ENCODE measurements around the gene ATCAY. TPM values are rescaled to one million over a fixed set of nuclear protein-coding genes. Genes with fewer than 3 reads are reported as not detected.
A peak's percentile ranks its signal among the peaks of the same experiment; 100 is the strongest.

ATCAY gene
- total and polyA plus RNA-seq, 2 of the 13 experiments (the other 11 are each of a cell fraction or from before 2014, with no cell fraction given): not detected

DNA sequence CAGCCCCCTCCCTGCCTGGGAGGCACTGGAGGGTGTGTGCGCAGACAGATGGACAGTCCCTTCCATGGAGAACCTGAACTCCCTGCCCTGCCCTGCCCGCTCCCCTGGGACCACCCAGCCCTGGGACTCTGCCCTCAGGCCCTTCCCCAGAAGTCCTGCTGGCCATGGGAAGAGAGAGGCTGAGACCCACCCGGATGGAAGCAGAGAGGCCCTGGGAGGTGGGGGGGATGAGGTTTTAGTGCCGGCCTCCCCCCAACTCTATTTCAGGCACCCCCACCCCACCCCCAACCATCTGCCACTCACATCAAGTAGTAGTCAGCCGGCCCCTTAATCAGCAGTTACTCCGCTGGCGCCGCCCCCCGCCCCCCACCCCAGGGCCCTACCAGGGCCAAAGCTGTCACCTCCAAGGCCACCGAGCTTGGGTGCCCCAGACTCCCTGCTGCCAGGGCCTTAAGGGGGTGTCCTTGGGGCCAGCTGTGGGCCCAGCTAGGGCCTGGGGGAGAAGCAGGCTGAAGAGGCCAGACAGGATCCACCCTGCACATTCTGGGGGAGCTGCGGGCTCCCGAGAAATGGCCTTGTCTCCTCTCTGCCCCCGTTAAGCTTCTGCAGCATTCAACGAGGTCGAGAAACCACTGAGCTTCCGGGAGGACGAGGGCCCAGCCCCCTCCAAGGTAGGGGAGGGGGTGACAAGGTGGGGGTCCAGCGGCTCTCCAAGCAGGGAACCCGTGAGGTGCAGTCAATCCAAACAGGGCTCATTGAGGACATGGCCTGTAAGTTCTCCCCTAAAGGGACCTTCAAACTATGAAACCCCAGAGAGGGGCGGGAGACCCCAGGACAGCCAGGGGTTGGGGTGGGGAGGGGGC, 69.7 kb downstream of the ATCAY start (continued):
- TF ChIP-seq YEATS4 (CRISPR knock-in tag; IDR thresholded peaks at IDR 0.05; ENCODE audit: borderline replicate concordance) (no peak), THYN1 (CRISPR knock-in tag; IDR thresholded peaks at IDR 0.05; ENCODE audit: borderline replicate concordance, low read depth) (no peak)

DNA sequence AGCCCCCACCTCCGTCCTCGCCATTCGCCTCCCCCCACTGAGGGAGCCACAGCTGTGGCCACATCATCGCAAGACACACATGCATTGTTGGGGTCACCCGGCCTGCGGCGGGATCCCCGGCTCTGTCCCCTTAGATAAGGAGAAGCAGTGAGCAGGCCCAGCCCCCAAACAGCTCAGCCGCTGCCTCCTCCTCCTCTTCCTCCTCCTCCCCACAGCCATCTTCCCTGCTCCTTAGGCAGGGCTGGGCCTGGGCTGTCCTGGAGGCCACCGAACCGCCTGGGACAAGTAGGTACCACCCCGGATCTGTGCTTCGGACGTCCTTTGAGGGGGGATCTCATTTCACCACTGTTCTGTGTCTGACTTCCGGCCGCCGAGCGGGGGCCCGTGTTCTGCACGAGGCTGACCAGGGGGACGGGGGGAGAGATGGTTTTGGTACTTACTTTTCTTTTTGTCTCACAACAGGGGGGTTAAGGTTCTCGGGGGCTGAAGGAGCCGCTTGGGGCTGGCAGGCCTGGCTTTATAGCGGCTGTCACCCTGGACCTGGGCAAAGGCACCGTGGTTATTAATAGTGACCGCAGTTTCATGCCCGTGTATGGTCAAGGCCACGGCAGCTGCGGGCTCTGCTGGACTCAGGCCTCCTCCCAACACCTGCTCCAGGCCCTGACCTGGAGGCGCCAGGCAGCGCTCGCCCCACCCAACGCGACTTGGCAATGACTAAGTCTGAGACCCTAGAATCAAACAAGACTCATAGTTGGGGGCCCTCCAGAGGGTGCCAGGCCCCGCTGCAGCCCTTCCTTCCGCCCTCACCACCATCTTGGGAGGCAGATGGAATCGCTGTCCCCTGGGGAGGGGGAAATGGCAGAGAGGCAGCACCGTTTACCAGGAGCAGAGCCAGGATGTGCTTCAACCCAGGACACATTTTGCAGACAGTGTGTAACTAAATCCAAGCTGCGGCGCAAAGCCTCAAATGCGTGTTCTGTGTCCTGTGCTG, 70.7 kb downstream of the ATCAY start:
- POLR2A ChIA-PET: interaction anchor here (1.0 kb wide), 1 partner anchor 18 kb away, joined by 3 read pairs; no protein-coding TSS in a partner anchor
- Histone ChIP-seq H3K9me3 (ENCODE audit: low read length) (no peaks in the 10 kb centered on the region), H3K4me2 (ENCODE audit: low read depth, low read length) (no peak overlapping the region), H3K79me2 (ENCODE audit: insufficient read depth, low read length) (no peaks in the 10 kb centered on the region), H3K27ac (ENCODE audit: extremely low read length, insufficient read depth, low read length) (no peak overlapping the region), H3K4me1 (ENCODE audit: insufficient read depth, low read length) (peaks cover 6% of the 10 kb centered on the region; the same call in 1 of the 2 replicates), H3K36me3 (replicated peaks in 1 of 2; ENCODE audit: control insufficient read depth in 1 of 2, insufficient read depth in 2 of 2, low read length in 2 of 2) (no peaks in the 10 kb centered on the region), H3K9ac (ENCODE audit: insufficient read depth, low read depth, low read length) (no peak overlapping the region), H3K27me3 (ENCODE audit: control insufficient read depth in 1 of 2, insufficient read depth in 2 of 2, low read length in 2 of 2) (peaks cover 0 to 7% of the 10 kb centered on the region in 2 experiments; a peak in 2 of 5 replicates), H3K4me3 (replicated peaks in 1 of 3; ENCODE audit: insufficient read depth in 1 of 3, low read depth in 2 of 3, low read length in 3 of 3) (no peak overlapping the region), H2AFZ (ENCODE audit: low read length) (no peak overlapping the region), H4K20me1 (ENCODE audit: insufficient read depth, low read length) (no peaks in the 10 kb centered on the region)
- FAIRE-seq: no peak
- DNase-seq (ENCODE audit: low spot score): no peak
- no TSS peak for BruUV-seq (replicated peaks)
- intact Hi-C loops (cut with micrococcal nuclease; ENCODE audit: unreplicated experiment) (no loop called here), in situ Hi-C loops (cut with HindIII; ENCODE audit: extremely low pct_ligation_motif_present, low pct_unique_long_range_greater_than_20kb) (no loop called here)
- peak; percentile 17 for ATAC-seq
- 44% methylated on average over 23 of the region's 41 CpGs for WGBS (ENCODE audit: low lambda C conversion rate)
- CTCF ChIA-PET (ENCODE audit: low intra/inter-chr PET ratio, low total read pairs): no interaction called here
- TF ChIP-seq ARHGAP35 (CRISPR knock-in tag; IDR thresholded peaks at IDR 0.05; ENCODE audit: borderline replicate concordance): no peak
- TF ChIP-seq, protein P1, sequence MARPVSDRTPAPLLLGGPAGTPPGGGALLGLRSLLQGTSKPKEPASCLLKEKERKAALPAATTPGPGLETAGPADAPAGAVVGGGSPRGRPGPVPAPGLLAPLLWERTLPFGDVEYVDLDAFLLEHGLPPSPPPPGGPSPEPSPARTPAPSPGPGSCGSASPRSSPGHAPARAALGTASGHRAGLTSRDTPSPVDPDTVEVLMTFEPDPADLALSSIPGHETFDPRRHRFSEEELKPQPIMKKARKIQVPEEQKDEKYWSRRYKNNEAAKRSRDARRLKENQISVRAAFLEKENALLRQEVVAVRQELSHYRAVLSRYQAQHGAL (CRISPR knock-in tag; IDR thresholded peaks at IDR 0.05; ENCODE audit: not compliant biosample characterization): no peak
- TF ChIP-seq HOXA7 (CRISPR knock-in tag; IDR thresholded peaks at IDR 0.05): no peak
- TF ChIP-seq SMYD3 (CRISPR knock-in tag; IDR thresholded peaks at IDR 0.05): no peak
- no peak for TF ChIP-seq ZNF703 (CRISPR knock-in tag; IDR thresholded peaks at IDR 0.05; ENCODE audit: borderline replicate concordance)
- TF ChIP-seq PITX1 (CRISPR knock-in tag; IDR thresholded peaks at IDR 0.05): no peak
- TF ChIP-seq, protein P2, sequence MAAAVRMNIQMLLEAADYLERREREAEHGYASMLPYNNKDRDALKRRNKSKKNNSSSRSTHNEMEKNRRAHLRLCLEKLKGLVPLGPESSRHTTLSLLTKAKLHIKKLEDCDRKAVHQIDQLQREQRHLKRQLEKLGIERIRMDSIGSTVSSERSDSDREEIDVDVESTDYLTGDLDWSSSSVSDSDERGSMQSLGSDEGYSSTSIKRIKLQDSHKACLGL (CRISPR knock-in tag; IDR thresholded peaks at IDR 0.05): no peak
- TF ChIP-seq, protein P3, sequence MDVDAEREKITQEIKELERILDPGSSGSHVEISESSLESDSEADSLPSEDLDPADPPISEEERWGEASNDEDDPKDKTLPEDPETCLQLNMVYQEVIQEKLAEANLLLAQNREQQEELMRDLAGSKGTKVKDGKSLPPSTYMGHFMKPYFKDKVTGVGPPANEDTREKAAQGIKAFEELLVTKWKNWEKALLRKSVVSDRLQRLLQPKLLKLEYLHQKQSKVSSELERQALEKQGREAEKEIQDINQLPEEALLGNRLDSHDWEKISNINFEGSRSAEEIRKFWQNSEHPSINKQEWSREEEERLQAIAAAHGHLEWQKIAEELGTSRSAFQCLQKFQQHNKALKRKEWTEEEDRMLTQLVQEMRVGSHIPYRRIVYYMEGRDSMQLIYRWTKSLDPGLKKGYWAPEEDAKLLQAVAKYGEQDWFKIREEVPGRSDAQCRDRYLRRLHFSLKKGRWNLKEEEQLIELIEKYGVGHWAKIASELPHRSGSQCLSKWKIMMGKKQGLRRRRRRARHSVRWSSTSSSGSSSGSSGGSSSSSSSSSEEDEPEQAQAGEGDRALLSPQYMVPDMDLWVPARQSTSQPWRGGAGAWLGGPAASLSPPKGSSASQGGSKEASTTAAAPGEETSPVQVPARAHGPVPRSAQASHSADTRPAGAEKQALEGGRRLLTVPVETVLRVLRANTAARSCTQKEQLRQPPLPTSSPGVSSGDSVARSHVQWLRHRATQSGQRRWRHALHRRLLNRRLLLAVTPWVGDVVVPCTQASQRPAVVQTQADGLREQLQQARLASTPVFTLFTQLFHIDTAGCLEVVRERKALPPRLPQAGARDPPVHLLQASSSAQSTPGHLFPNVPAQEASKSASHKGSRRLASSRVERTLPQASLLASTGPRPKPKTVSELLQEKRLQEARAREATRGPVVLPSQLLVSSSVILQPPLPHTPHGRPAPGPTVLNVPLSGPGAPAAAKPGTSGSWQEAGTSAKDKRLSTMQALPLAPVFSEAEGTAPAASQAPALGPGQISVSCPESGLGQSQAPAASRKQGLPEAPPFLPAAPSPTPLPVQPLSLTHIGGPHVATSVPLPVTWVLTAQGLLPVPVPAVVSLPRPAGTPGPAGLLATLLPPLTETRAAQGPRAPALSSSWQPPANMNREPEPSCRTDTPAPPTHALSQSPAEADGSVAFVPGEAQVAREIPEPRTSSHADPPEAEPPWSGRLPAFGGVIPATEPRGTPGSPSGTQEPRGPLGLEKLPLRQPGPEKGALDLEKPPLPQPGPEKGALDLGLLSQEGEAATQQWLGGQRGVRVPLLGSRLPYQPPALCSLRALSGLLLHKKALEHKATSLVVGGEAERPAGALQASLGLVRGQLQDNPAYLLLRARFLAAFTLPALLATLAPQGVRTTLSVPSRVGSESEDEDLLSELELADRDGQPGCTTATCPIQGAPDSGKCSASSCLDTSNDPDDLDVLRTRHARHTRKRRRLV (CRISPR knock-in tag; IDR thresholded peaks at IDR 0.05): no peak
- no peak for TF ChIP-seq ZZZ3 (CRISPR knock-in tag; IDR thresholded peaks at IDR 0.05; ENCODE audit: borderline replicate concordance)
